ENCODE results near the gene PIK3C2G.

DNA sequence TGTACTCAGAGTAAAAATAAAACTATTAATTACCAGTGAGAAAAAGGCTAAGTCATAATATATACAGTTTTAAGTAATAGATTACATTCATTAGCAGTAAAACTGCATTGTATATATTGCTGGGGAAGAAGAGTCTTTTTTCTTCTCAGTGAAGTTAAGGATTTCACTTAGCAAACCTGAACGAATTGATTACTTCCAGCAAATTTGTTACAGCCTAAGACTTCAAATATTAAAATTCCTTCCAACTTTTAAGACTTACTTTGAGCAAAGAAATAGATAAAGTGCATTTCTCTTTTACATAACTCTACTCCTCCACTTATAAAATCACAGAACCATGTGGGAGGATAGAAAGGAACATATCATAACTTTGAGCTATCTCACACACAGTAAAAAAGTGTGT, 43.3 kb downstream of the PIK3C2G start:
- TF ChIP-seq, protein P1, sequence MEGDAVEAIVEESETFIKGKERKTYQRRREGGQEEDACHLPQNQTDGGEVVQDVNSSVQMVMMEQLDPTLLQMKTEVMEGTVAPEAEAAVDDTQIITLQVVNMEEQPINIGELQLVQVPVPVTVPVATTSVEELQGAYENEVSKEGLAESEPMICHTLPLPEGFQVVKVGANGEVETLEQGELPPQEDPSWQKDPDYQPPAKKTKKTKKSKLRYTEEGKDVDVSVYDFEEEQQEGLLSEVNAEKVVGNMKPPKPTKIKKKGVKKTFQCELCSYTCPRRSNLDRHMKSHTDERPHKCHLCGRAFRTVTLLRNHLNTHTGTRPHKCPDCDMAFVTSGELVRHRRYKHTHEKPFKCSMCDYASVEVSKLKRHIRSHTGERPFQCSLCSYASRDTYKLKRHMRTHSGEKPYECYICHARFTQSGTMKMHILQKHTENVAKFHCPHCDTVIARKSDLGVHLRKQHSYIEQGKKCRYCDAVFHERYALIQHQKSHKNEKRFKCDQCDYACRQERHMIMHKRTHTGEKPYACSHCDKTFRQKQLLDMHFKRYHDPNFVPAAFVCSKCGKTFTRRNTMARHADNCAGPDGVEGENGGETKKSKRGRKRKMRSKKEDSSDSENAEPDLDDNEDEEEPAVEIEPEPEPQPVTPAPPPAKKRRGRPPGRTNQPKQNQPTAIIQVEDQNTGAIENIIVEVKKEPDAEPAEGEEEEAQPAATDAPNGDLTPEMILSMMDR (IDR thresholded peaks at IDR 0.05; ENCODE audit: low read depth, low read length, poor library complexity, severe bottlenecking), result no peak
- no peak for TF ChIP-seq EZH2phosphoT487 (IDR thresholded peaks at IDR 0.05; ENCODE audit: borderline replicate concordance, low read length)
